Breast epithelium (tissue), 4 donors: ENCODE measurements around the gene TTC7B. TPM values are rescaled to one million over a fixed set of nuclear protein-coding genes. Genes with fewer than 3 reads are reported as not detected.

Experiments
- DNase-seq, 2 donors: peaks; one replicate each; pipeline ENCODE4 v3.0.0-alpha.2; 2019; ENCODE audit warnings: low spot score in 2 of 2
- H3K27ac ChIP-seq, 2 donors: fragments of 200-600 bp; sonication (generic) in 1 of 2; one replicate each; pipeline ENCODE4 v1.5.1; 2016 to 2019; ENCODE audit warnings: mild to moderate bottlenecking in 1 of 2
- H3K27me3 ChIP-seq, 2 donors: fragments of 200-600 bp; sonication (generic) in 1 of 2; one replicate each; pipeline versions ENCODE4 v1.5.1 to v1.6.0; 2017 to 2019; ENCODE audit warnings: control low read depth in 1 of 2, mild to moderate bottlenecking in 1 of 2
- H3K36me3 ChIP-seq: fragments of 200-600 bp; one replicate; pipeline ENCODE4 v1.5.1; 2019
- H3K4me1 ChIP-seq, 2 donors: fragments of 200-600 bp; sonication (generic); one replicate each; pipeline ENCODE4 v1.5.1; 2016 to 2019; ENCODE audit warnings: control low read depth in 1 of 2
- H3K4me3 ChIP-seq, 3 donors: fragments of 200-600 bp; sonication (generic); 1 replicate in 2 of 3; 2 replicates in 1 of 3; pipeline ENCODE4 v1.5.1; 2016 to 2019; ENCODE audit warnings: mild to moderate bottlenecking in 3 of 3, moderate library complexity in 2 of 3
- H3K9me3 ChIP-seq, 2 donors: fragments of 200-600 bp; sonication (generic) in 1 of 2; one replicate each; pipeline ENCODE4 v1.5.1; 2016 to 2019; ENCODE audit warnings: control low read depth in 1 of 2
- POLR2A ChIP-seq: fragments of 450-650 bp; IDR thresholded peaks from one replicate; pipeline ENCODE4 v1.6.1; 2016; ENCODE audit warnings: antibody characterized with exemption, mild to moderate bottlenecking, moderate library complexity
- POLR2AphosphoS5 ChIP-seq, 3 donors: sonication (generic); formaldehyde crosslinking; IDR thresholded peaks; one replicate each; pipeline ENCODE4 v1.6.1; 2017; ENCODE audit warnings: antibody characterized with exemption in 3 of 3
- intact Hi-C: fragments of 100-400 bp; cut with DNase I; formaldehyde crosslinking; loops from one replicate; pipeline ENCODE4 v1.15.1; 2023; ENCODE audit warnings: low total_unique reads
- total RNA-seq, 3 donors: library from RNA; depleted of rRNA; stranded (reverse); fragments of >200 nt; gene quantifications; one replicate each; pipeline ENCODE4 v1.1.0, GENCODE V29; 2016
- TF ChIP-seq, protein P1 (sequence below), 3 donors: fragments of 450-650 bp; IDR thresholded peaks; one replicate each; pipeline ENCODE4 v1.5.1; 2016 to 2017; ENCODE audit warnings: antibody characterized with exemption in 3 of 3, mild to moderate bottlenecking in 3 of 3, moderate library complexity in 3 of 3

TTC7B gene
- total RNA-seq, 3 donors from 2014 or later = 14.0 to 29.1 (median 22.0) TPM

DNA sequence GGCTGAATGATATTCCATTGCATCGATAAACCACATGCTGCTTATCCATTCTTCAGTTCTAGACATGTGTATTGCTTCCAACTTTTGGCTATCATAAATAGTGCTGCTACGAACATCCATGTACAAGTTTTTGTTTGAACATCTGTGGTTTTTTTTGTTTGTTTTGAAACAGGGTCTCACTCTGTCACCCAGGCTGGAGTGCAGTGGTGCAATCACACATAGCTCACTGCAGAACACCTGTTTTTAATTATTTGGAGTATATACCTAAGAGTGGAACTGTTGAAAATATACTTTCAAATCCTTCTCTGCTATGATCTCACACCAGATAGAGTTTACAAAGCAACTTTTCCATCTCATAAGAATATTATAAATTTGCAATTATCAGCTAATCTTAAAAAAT is 124.2 kb downstream of the TTC7B start:
- TF ChIP-seq POLR2A = no peak
- TF ChIP-seq, protein P1, sequence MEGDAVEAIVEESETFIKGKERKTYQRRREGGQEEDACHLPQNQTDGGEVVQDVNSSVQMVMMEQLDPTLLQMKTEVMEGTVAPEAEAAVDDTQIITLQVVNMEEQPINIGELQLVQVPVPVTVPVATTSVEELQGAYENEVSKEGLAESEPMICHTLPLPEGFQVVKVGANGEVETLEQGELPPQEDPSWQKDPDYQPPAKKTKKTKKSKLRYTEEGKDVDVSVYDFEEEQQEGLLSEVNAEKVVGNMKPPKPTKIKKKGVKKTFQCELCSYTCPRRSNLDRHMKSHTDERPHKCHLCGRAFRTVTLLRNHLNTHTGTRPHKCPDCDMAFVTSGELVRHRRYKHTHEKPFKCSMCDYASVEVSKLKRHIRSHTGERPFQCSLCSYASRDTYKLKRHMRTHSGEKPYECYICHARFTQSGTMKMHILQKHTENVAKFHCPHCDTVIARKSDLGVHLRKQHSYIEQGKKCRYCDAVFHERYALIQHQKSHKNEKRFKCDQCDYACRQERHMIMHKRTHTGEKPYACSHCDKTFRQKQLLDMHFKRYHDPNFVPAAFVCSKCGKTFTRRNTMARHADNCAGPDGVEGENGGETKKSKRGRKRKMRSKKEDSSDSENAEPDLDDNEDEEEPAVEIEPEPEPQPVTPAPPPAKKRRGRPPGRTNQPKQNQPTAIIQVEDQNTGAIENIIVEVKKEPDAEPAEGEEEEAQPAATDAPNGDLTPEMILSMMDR (IDR thresholded peaks at IDR 0.05) = no peak
- no peak for TF ChIP-seq POLR2AphosphoS5 (IDR thresholded peaks at IDR 0.05)
- Histone ChIP-seq H3K27ac (no peak overlapping the region), H3K27me3 (no peaks in the 10 kb centered on the region), H3K9me3 (no peaks in the 10 kb centered on the region), H3K4me3 (no peak overlapping the region), H3K4me1 (no peaks in the 10 kb centered on the region), H3K36me3 (no peaks in the 10 kb centered on the region)
- no peak for DNase-seq
- intact Hi-C loops = no loop called here

DNA sequence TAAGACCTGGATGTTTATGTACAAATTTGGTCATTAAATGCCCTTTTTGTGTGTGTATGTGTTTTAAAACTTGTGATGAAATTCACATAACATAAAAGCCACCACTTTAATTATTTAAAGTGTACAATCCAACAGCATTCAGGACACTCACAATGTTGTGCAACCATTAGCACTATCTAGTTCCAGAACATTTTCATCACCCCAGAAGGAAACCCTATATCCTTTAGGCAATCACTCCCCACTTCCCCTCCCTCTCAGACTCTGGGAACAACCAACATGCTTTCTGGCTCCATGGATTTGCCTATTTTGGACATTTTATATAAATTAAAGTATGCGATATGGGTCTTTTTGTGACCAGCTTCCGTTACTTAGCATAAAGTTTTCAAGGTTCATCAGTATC is 124.6 kb downstream of the TTC7B start:
- H3K9me3 ChIP-seq = no peaks in the 10 kb centered on the region
- no peaks in the 10 kb centered on the region for H3K4me1 ChIP-seq
- H3K36me3 ChIP-seq = no peaks in the 10 kb centered on the region
- H3K27me3 ChIP-seq = no peaks in the 10 kb centered on the region
- intact Hi-C loops = no loop called here
- DNase-seq = no peak
- H3K27ac ChIP-seq = no peak overlapping the region
- H3K4me3 ChIP-seq = no peak overlapping the region
- no peak for TF ChIP-seq POLR2A
- TF ChIP-seq POLR2AphosphoS5 (IDR thresholded peaks at IDR 0.05) = no peak
- TF ChIP-seq, protein P1 (IDR thresholded peaks at IDR 0.05) = no peak

DNA sequence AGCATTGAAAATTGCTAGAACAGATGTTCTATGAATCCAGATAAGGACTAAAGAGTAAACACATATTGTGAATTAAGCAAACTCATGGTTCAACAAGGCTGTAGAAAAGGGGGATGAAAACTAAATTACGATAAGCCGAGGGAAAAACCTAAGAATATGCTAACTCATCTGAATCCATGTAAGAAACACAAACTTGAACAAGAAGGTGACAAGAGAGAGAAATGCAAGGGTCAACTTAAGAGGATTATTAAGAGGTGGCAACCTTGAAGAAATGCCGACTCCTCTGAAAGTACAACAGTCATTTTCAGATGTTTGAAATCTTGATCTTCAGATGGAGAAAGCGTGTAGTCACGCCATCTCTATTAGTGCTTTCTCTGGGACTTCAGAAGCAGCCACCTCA is 128.6 kb downstream of the TTC7B start:
- H3K36me3 ChIP-seq = no peaks in the 10 kb centered on the region
- DNase-seq = no peak
- no peaks in the 10 kb centered on the region for H3K9me3 ChIP-seq
- H3K4me1 ChIP-seq = no peaks in the 10 kb centered on the region
- intact Hi-C loops = no loop called here
- TF ChIP-seq POLR2AphosphoS5 (IDR thresholded peaks at IDR 0.05) = no peak
- TF ChIP-seq, protein P1 (IDR thresholded peaks at IDR 0.05) = no peak
- TF ChIP-seq POLR2A = no peak
- no peaks in the 10 kb centered on the region for H3K27me3 ChIP-seq
- no peak overlapping the region for H3K4me3 ChIP-seq
- H3K27ac ChIP-seq = no peak overlapping the region

DNA sequence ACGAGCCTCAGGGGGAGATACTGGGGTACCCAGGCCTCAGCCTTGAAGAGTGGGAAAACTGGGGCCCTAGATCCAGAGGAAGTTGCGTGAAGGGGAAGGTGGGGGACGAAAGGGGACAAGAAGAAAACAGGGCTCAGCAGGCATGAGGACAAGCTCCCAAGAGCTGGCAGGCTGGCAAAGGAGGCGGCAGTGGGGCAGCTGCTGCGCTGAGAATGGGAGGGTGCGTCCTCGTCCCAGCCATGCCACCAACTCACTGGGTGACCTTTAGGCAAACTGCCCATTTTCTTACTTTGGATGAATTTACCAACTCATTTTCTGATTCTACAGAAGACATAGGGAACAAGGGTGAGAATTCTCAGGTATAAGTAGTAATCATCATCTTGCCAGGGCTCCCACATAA is 133.6 kb downstream of the TTC7B start:
- no peak for TF ChIP-seq POLR2AphosphoS5 (IDR thresholded peaks at IDR 0.05)
- TF ChIP-seq, protein P1 (IDR thresholded peaks at IDR 0.05) = no peak
- no peak for TF ChIP-seq POLR2A
- no peak for DNase-seq

DNA sequence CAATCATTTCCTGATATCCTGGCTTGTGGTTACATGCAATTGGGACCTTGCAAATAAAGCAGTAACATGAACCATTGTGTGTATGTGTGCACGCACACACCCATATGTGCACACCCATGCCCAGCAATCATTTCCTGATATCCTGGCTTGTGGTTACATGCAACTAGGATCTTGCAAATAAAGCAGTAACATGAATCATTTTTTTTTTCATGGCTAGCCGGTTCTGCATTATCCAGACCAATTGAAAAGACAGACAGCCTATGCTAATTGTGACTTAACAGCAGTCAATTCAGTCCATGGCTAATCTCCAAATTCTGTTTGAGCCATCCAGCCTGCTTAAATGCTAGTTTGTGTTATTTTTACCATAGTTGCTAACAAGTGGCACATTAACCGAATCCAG is 134.3 kb downstream of the TTC7B start:
- H3K36me3 ChIP-seq = no peaks in the 10 kb centered on the region
- no peaks in the 10 kb centered on the region for H3K4me1 ChIP-seq
- intact Hi-C loops = no loop called here
- no peak overlapping the region for H3K4me3 ChIP-seq
- no peak for TF ChIP-seq POLR2A
- TF ChIP-seq, protein P1 (IDR thresholded peaks at IDR 0.05) = no peak
- no peak for TF ChIP-seq POLR2AphosphoS5 (IDR thresholded peaks at IDR 0.05)
- no peaks in the 10 kb centered on the region for H3K27me3 ChIP-seq
- DNase-seq = no peak
- no peaks in the 10 kb centered on the region for H3K9me3 ChIP-seq
- H3K27ac ChIP-seq = no peak overlapping the region

More for the DNA sequence above, 133.6 kb downstream of the TTC7B start:
- H3K4me3 ChIP-seq = no peak overlapping the region
- intact Hi-C loops = no loop called here
- no peaks in the 10 kb centered on the region for H3K9me3 ChIP-seq
- no peaks in the 10 kb centered on the region for H3K27me3 ChIP-seq
- H3K36me3 ChIP-seq = no peaks in the 10 kb centered on the region
- no peak overlapping the region for H3K27ac ChIP-seq
- no peaks in the 10 kb centered on the region for H3K4me1 ChIP-seq
